Adrenal gland (tissue), 5 donors: ENCODE results near the gene COL20A1.

Experiments
- CTCF ChIP-seq, 6 experiments: fragments of 450-650 bp in 4 of 6; fragments of 200-600 bp in 2 of 6; sonication (generic) in 1 of 6; IDR thresholded peaks; 1 replicate in 5 of 6; 2 replicates in 1 of 6; pipeline versions ENCODE4 v1.5.1 to v1.8.0; 2016 to 2021; ENCODE audit warnings: antibody characterized with exemption in 6 of 6, mild to moderate bottlenecking in 2 of 6, moderate library complexity in 1 of 6
- POLR2A ChIP-seq, 2 donors: fragments of 450-650 bp; IDR thresholded peaks; one replicate each; pipeline ENCODE4 v1.6.1; 2017; ENCODE audit warnings: antibody characterized with exemption in 2 of 2, mild to moderate bottlenecking in 2 of 2, moderate library complexity in 1 of 2
- donor health status: DM: no; HTN: no; CAD: no.

- no peak for TF ChIP-seq CTCF (IDR thresholded peaks at IDR 0.05)
- TF ChIP-seq POLR2A (IDR thresholded peaks at IDR 0.05) = no peak
Measured at GRCh38 chr20:63273635-63274380, 19.2 kb upstream of the COL20A1 start.
